GM08714 (cell line): Measurements from ENCODE around the gene SFN.
"Not testable (repeated sequence)": the region's sequence is repeated elsewhere in the genome, so short reads cannot be mapped to it uniquely, and the experiment has no call there.

Experiments used
- H3K4me3 ChIP-seq: fragments of 200-500 bp; sonication (Bioruptor generic); 2 replicates; pipeline ENCODE4 v1.5.1; 2014; ENCODE audit warnings: mild to moderate bottlenecking, low read length, inconsistent platforms
- ZNF274 ChIP-seq: IDR thresholded peaks from 2 replicates; pipeline ENCODE4 v1.6.1; 2012; ENCODE audit warnings: mild to moderate bottlenecking, low read depth, low read length

SFN gene

DNA sequence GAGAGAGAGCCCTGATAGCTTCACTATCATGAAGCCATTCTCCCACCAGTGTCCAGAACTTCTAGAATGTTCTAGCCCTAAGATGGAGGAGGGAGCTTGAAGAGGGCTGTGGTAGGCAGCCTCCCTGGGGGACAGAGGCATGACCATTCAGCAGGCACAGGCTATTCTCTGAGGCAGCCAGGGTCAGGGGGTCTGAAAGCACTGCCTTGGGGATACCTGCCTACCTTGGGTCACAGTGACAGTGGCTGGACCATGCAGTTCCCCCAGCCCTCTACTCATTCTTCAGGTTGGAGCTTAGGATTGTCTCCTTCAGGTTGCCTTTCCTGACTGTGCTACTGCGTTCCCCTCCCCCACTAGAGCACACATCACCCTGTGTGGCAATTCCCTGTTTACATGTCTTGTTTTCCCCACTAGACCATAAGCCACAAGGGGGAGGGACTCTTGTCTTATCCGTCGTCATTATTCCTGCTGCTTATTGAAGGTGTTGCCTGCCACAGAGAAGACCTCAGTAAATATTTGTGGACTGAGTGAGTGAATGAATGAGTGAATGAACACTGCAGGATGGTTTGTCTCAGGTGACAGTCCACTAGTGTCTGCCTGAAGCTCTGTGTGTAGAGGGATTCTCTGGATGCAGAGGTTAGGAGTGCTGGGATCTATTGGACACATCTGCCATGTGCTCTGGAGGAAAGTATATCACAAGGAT lies 31.3 kb upstream of the SFN start:
- no peak overlapping the region for H3K4me3 ChIP-seq
- TF ChIP-seq ZNF274: no peak

DNA sequence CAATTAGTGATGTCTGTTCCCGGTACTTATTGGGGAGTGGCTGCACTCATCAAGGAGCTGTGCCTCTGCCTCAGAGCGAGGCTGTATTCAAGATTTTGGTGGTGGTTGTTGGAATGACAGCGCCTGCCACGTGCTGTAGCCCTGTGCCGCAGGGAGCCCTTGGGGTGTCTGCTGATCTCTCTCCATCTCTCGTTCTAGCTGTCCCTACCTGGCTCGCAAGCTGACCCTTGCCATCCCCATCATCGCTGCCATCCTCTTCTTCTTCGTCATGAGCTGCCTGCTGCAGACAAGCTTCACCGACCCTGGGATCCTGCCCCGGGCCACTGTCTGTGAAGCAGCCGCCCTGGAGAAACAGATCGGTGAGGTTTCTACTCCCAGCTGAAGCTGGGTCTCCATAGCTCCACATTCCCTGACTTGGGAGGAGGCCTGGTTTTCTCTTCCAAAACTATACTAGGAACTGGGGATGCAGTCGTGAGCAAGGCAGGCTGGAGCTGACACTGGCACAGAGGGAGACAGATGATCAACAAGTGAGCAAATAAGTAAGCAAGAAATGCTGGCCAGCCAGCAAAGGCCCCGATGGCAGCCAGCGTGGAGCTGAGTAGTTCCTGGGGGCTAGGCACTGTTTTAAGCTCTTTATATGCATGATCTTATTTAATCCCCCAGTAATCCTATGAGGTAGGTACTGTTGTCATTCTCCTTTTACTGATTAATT lies 30.5 kb upstream of the SFN start:
- no peak overlapping the region for H3K4me3 ChIP-seq
- TF ChIP-seq ZNF274: no peak

- TF ChIP-seq ZNF274: no peak
These were observed 29.2 kb upstream of the SFN start for GRCh38 chr1:26833432-26834405.

GRCh38 chr1:26837665-26838064 lies 25.3 kb upstream of the SFN start:
- H3K4me3 ChIP-seq: not testable (repeated sequence)

More at GRCh38 chr1:26833432-26834405, 29.2 kb upstream of the SFN start:
- peak overlapping the region; percentile 9; the same call in 1 of the 2 replicates for H3K4me3 ChIP-seq

DNA sequence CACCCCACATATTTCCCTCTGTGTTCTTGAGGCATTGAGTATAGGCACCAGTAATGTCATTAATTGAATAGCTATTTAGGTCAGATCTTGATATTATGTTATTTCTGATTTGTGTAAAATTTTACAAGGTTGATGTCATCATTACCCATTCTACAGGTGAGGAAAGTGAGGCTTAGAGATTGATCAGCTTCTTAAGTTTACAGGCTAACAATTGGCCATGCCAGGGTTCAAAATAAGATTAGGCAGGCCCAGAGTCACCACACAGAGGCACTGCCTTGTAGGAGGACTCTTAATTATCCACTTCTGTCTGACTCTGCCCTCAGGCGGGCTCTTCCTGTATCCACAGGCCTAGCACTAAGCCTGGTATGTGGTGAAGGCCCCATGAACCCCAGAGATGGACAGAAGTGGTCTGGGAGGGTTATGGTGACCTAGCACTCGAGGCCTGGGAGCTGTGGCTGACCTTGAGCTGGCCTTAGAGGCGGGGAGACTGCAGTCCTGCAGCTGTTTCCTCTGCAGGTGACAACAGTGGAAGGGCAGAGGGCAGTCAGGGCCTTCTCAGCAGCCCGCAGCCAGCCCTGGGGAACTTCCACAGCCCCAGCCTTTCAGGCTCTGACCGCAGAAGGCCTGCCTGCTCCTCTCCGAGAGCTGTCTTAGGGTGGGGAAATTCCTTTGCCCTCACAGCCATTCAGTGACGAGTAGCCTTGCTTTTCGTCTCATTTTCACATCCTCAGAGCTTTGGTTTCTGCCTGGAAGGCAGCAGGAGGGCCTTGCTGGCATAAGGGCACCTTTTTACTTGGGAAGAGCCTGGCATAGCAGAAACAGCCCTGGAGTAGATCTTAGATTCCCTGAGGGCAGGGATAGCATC lies 24.2 kb upstream of the SFN start:
- TF ChIP-seq ZNF274: no peak
- no peak overlapping the region for H3K4me3 ChIP-seq

GRCh38 chr1:26839339-26839722 lies 23.6 kb upstream of the SFN start:
- TF ChIP-seq ZNF274: no peak
- no peak overlapping the region for H3K4me3 ChIP-seq

GRCh38 chr1:26839779-26840178 lies 23.2 kb upstream of the SFN start:
- no peak for TF ChIP-seq ZNF274
- H3K4me3 ChIP-seq: no peak overlapping the region

- no peak overlapping the region for H3K4me3 ChIP-seq
- TF ChIP-seq ZNF274: no peak
These were observed 18.3 kb upstream of the SFN start for GRCh38 chr1:26844424-26845196.

DNA sequence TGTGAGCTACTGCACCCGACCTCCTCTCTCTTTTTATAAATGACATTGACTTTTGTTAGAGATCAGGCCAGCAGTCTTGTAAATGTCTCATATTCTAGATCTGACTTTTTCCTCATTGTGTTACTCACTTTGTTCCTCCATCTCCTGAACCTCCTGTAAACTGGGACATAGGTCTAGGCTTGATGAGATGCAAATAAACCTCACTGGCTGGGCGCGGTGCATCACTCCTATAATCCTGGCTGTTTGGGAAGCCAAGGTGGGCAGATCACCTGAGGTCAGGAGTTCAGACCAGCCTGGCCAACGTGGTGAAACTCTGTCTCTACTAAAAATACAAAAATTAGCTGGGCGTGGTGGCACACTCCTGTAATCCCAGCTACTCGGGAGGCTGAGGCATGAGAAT lies 15.1 kb upstream of the SFN start:
- H3K4me3 ChIP-seq: not testable (repeated sequence)

- no peak for TF ChIP-seq ZNF274
- no peak overlapping the region for H3K4me3 ChIP-seq
These were observed 14.4 kb upstream of the SFN start for GRCh38 chr1:26848499-26848898.

- no peak for TF ChIP-seq ZNF274
- no peak overlapping the region for H3K4me3 ChIP-seq
These were observed 13.8 kb upstream of the SFN start for GRCh38 chr1:26848941-26849774.

DNA sequence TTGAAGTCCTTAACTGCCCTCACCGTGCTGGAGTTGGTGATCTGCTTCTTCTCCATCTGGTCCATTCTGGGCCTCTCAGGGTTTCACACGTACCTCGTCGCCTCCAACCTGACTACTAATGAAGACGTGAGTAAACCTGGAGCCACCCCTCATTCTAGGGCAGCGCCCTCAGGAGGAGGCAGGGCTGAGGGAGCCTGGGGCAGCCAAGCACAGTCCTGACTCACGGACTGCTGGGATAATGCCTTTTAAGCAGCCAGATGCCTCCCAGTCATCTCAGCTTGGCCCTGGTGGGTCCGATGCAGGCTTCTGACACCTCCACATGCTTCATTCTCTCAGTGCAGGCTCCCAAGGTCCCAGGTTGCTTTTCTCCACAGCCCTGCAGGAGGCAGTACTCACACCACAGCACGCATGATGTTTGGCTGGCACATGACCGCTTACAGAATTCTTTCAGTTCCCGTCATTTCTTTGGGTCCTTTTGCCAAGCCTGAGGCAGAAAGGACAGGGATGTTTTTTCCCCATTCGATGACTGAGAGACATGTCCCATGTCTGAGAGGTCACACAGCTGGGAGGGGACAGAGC lies 11.8 kb upstream of the SFN start:
- TF ChIP-seq ZNF274: no peak
- H3K4me3 ChIP-seq: no peak overlapping the region
